Inferior parietal cortex (tissue), 1 donor: Measurements from ENCODE around the gene CALHM2.

Experiments
- DNase-seq: peaks from one replicate; pipeline ENCODE4 v3.0.0-alpha.2; 2016; ENCODE audit errors: extremely low spot score

Gene CALHM2

GRCh38 chr10:103416436-103417147 lies 35.6 kb downstream of the CALHM2 start:
- peak; percentile 72 for DNase-seq

GRCh38 chr10:103415581-103415980 lies 36.6 kb downstream of the CALHM2 start:
- no peak for DNase-seq

- DNase-seq, result no peak
Observed at GRCh38 chr10:103413564-103413963, 38.6 kb downstream of the CALHM2 start.

GRCh38 chr10:103397191-103397825 lies 54.9 kb downstream of the CALHM2 start:
- no peak for DNase-seq

- DNase-seq, result no peak
Observed at GRCh38 chr10:103396789-103397087, 55.4 kb downstream of the CALHM2 start.
